GM21423 (cell line): ENCODE measurements around the gene NOL9.
"Not testable (repeated sequence)": the region's sequence is repeated elsewhere in the genome, so short reads cannot be mapped to it uniquely, and the experiment has no call there.

Experiments used
- ATAC-seq: cut with Tn5 transposase; IDR thresholded peaks from one replicate; pipeline ENCODE4 v1.9.1; 2021; ENCODE audit warnings: mild to moderate bottlenecking, moderate library complexity; ENCODE audit not compliant: unreplicated experiment

The NOL9 gene

DNA sequence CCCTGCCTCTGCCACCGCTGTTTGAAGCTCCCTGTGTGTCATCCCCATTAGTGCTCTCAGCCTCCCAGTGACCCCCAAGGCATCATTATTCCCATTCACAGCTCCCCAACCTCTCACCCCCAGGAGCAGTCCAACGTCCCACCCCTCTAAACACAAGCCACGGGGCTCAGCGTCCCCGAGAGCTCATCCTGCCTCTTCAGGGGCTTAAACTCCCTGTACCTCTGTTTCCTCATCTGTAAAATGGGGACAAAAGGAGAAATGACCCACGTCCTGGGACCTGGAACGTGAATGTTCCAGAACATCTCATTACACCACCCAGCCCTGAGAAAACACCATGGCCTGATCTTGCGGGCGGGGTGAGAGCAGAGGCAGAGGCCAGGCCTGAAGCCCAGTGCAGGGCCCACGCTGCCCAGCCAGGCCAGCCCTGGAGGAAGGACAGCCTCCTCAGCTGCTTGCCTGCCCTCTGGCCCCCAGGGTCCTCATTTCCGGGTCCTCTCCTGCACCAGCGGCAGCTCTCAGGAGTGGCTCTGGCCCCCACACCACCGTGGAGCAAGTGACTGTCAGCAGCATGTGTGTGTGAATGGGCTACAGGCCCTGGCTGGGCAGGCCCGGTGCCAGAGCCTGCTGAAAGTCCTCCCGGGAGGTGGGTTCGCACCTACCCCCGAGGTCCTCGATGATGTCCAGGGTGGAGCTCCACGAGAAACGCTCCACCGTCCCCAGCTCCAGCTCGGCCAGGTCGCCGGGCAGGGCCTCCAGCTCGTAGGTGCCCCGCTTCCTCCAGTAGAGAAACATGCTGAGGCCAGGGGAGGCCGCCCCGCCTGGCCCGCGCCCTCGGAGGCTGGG, 48.7 kb downstream of the NOL9 start:
- ATAC-seq, result no peak

GRCh38 chr1:6504887-6505286, 49.4 kb downstream of the NOL9 start:
- no peak for ATAC-seq

DNA sequence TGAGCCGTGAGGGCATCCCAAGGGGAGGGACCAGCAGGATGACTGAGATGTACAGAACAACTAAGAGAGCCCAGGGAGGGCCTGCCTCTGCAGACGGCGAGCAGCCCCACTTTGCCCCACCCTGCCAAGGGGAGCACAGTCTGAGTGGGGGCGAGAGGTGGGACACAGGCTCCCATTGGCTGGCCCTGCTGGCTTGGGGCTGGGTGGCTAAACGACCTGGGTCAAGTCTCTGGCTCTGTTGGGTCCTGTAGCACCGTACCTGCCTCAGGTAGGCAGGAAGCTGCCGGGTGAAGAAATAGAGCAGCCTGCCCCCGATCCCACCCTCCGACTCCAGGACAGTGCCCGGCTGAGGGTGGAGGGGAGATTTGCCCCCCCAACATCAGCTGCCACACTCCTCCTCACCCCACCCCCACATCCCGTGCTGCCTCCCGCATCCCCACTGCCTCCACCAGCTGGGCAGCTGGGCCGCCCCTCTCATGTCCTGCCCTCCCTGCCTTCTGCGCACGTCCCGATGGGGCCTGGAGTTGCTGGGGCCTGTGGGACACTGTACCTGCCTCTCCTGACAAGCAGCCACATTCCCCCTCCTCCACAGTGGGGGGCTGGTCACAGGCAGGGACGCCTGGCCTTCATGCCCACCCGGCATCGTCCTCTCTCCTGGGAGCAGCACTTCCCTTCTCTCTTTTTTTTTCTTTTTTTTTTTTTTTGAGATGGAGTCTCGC, 50.3 kb downstream of the NOL9 start:
- ATAC-seq, result no peak

DNA sequence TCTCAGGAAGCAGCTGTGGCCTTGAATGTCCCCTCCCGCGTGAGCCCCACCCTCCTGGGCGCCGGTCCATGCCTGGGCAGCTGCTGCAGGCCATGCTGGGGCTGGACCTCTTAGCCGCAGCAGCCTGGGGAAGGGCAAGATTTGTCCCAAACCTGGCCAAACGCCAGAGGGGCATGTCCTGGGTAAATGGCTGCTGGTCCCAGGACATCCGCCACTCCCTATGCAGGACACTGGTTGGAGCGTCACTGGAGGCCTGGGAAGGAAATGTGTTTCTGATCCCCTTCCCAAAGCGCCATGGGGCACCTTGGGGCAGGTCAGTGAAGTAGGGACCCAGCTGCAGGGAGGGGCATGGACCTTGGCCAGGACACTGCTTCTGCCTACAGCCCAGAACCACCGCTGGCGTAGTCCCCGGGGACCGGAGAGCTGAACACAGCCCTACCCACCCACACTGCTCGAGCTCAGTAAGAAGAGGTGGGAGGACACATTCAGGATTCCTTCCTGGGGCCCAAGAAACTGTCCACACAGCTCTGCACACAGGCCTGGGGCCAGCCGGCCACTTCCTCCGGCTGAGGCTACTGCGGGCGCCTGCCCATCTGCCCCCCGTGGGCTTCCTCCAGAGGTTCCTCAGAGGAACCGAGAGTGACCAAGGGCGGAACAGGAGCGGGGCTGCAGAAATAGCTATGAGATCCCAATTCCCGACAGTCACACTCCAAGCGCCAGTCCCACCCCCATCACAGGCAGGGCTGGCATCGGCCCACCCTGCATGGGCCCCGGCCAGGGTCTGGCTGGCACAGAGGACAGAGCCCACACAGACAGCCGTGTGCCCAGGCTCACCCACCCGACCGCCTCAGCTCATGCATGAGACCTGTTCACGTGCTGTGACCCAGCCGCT, 52.1 kb downstream of the NOL9 start:
- no peak for ATAC-seq

- no peak for ATAC-seq
Measured at GRCh38 chr1:6501279-6501813, 53.0 kb downstream of the NOL9 start.

- ATAC-seq, result no peak
Measured at GRCh38 chr1:6500544-6501278, 53.6 kb downstream of the NOL9 start.

DNA sequence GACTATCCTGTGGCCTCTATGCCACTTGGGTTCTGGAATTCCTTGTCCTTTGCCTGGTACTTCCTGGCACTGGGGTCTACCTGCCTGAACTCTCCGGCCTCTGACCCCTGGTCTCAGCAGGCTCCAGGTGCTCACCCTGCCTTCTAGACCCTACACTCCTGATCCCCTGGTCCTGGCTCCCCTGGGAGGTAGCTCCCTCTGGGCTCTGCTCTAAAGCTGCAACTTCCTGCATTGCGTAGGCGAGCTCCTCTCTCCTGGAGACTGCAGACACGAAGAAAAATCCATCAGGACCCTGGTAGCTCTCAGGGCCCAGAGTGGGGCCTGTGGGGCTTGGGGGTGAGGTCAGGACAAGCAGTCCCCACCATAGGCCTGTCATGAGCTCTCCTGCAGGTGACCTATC, 55.0 kb downstream of the NOL9 start:
- no peak for ATAC-seq

- no peak for ATAC-seq
Measured at GRCh38 chr1:6498576-6499111, 55.7 kb downstream of the NOL9 start.

GRCh38 chr1:6497867-6498575, 56.3 kb downstream of the NOL9 start:
- ATAC-seq, result no peak

GRCh38 chr1:6497215-6497866, 57.0 kb downstream of the NOL9 start:
- no peak for ATAC-seq

- ATAC-seq, result no peak
Measured at GRCh38 chr1:6496890-6497214, 57.5 kb downstream of the NOL9 start.

DNA sequence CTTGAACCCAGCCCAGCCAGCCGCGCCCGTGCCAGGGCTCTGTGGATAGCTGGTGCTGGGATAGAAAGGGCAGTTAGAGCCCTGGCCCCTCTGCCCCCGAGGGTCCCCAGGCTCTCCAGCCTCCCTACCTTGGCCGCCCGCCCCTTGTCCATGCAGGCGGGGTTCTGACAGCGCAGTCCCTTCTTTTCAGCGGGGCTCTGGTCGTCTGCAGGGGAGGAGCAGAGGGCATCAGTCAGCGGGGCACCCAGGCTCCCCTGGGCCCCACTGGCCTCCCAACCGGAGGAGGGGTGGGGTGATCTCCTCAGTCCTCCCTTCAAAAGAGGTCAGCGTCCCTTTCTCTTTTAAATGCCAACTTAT, 58.0 kb downstream of the NOL9 start:
- no peak for ATAC-seq

DNA sequence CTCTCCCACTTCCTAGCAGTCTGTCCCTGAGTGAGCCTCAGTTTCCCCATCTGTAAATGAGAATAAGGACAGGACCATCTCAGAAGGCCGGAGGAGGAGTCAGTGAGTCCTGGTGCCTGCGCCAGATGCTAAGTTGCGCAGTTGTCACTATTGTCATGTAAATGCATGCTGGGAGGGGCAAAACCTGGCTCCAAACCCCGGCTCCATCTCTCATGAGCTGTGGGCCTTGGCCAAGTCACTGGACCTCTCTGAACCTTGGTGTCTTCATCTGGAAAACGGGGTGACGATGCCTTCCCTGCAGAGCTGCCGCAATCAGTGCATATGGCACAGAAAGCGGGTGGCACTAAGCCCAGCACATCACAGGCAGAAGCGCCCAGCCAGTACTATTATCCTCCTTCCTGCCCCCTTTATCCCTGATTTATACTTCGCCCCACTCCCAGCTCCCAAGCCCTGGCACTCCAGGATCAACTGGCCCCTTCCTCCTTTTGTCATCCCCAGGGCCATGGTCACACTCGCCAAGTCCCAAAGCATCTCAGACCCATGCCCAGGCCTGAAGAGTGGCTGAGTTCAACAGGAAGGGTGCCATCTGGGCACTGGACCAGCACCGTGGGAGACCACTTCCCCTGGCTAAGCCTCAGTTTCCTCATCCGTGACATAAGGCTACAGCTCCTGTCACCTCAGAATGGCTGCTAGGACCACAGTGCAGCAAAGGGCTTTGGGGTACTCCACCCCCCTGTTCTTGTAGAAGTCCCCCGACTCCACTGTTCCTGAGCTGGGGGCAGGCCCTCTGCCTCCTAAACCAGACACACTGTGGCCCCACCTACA, 58.6 kb downstream of the NOL9 start:
- no peak for ATAC-seq

GRCh38 chr1:6495041-6495441, 59.3 kb downstream of the NOL9 start:
- ATAC-seq, result no peak

GRCh38 chr1:6494627-6495026, 59.7 kb downstream of the NOL9 start:
- no peak for ATAC-seq

GRCh38 chr1:6493834-6494223, 60.5 kb downstream of the NOL9 start:
- ATAC-seq, result not testable (repeated sequence)

DNA sequence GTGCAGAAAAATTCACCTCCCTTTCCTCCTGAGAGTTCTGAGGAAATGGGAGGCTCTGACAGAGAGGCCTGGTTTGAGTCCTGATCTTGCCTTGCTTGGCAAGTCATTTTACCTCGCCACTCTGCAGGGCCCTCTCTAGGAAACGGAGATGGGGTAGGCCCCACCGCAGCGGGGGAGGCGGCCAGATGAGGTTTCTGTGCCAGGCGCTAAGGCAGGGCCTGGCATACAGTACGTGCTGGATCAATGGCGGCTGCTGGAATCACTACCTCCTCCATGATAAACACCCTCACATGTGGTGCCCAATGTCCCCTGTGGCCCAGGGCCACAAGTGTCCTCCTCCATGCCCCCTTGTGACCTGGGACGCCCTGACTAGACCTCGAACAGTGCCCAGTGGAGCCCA, 62.3 kb downstream of the NOL9 start:
- ATAC-seq, result no peak

DNA sequence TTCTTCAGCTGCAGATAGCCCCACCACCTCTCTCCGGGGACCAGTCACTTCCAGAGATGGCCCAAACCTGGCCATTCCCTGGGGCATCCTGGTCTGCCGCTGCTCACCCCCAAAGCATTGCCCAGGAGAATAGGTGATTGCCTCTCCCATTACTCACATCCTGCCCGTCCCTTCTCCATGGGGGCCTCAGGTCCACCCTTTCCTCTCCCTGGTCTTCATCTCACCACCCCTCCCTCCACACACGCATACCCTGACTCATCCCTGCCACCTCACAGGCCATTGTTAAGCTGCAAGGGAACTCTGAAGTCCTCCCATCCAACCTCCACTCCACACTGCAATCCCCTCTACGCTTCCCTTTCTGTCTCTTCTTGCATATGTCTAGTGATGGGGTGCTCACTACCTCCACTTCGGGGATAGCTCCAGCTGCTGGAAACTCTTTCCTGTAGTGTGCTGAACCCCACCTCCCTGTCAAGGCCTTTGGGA, 62.8 kb downstream of the NOL9 start, which contains the start of gene PLEKHG5:
Gene PLEKHG5, minus strand, starts transcription at position 188 of the 483 bp plus-strand sequence. CDS start 14,096 bp downstream, outside the sequence.
- no peak for ATAC-seq
